Activated T-helper 1 cell treated with anti-CD3 and anti-CD28 coated beads, Interleukin-2, amount 50 U/mL, for 16 hours (primary cell): ENCODE data around the gene PALD1.
"Not testable (repeated sequence)": the region's sequence is repeated elsewhere in the genome, so short reads cannot be mapped to it uniquely, and the experiment has no call there.

ENCODE experiments used
- DNase-seq, 2 donors: peaks; one replicate each; pipeline ENCODE4 v3.0.0-alpha.2; 2020; ENCODE audit warnings: low read depth in 1 of 2, low spot score in 1 of 2

The PALD1 gene

GRCh38 chr10:70481831-70482530, 3.4 kb downstream of the PALD1 start:
- no peak for DNase-seq

- no peak for DNase-seq
These were observed 4.6 kb downstream of the PALD1 start for GRCh38 chr10:70482982-70483760.

GRCh38 chr10:70483872-70484271, 5.3 kb downstream of the PALD1 start:
- DNase-seq, result not testable (repeated sequence)

DNA sequence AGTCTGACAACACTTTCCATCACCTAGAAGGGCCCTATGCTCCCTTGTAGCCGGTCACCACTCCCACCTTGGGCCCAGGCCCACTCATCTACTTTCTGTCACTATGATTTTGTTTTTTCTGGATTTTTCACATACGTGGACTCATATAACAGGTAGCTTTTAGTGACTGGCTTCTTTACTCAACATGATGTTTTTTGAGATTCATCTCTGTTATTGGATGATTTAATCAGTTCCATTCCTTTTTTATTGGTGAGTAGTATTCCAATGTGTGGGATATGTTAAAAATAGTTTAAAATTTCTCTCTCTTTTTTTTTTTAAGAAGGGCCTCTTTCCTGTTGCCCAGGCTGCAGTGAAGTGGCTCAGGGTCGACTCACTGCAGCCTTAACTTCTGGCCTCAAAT, 9.3 kb downstream of the PALD1 start:
- no peak for DNase-seq

DNA sequence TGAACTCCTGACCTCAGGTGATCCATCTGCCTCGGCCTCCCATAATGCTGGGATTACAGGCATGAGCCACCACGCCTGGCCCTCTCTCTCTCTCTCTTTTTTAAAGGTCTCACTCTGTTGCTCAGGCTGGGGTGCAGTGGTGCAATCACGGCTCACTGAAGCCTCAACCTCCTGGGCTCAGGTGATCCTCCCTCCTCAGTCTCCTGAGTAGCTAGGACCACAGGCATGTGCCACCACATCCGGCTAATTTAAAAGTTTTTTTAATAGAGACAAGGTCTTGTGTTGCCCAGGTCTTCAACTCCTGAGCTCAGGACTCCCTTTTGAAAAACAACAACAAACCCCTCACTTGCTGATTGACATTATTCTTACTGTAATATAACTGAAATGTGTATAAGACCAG, 11.6 kb downstream of the PALD1 start:
- DNase-seq, result no peak

DNA sequence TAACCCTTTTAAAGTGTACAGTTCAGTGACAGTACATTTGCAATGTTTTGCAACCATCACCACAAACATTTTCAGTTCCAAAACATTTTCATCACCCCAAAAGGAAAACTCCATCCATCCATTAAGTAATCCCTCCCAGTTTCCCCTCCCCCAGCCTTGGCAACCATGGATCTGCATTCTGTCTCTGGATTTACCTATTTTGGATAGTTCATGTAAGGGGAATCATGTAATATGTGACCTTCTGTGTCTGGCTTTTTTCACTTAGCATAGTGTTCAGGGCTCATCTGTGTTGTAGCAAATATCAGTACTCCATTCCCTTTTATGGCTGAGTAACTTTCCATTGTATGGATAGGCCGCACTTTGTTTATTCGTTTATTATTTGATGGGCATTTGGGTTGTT, 13.0 kb downstream of the PALD1 start:
- DNase-seq, result no peak

- no peak for DNase-seq
These were observed 14.5 kb downstream of the PALD1 start for GRCh38 chr10:70492786-70493659.

DNA sequence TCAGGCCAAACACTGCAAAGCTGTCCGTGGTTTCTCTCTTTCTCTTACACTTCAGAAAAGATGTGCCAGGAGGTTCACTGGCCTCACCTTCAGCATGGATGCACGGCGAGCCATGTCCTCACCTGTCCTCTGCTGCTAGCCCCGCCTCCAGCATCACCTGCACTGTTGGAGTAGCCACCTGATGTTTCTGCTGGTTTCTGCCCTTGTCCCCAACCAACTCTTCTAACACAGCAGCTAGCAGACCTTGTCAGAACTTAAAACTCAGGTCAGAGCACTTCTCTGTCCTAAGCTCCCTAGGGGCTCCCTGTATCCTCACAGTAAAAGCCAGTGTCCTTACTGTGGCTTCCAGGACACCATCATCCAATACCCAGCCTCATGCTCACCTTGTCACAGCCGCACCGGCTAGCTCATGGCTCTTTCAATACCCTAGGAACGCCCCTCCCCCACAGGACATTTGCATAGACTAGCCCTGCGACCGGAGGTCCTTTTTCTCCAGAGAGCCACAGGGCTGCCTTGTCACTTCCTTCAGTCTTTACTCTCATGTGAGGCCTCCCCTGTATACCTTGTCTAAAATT, 15.2 kb downstream of the PALD1 start:
- no peak for DNase-seq

GRCh38 chr10:70494536-70494935, 16.0 kb downstream of the PALD1 start:
- no peak for DNase-seq

- DNase-seq, result no peak
These were observed 16.4 kb downstream of the PALD1 start for GRCh38 chr10:70494966-70495365.

DNA sequence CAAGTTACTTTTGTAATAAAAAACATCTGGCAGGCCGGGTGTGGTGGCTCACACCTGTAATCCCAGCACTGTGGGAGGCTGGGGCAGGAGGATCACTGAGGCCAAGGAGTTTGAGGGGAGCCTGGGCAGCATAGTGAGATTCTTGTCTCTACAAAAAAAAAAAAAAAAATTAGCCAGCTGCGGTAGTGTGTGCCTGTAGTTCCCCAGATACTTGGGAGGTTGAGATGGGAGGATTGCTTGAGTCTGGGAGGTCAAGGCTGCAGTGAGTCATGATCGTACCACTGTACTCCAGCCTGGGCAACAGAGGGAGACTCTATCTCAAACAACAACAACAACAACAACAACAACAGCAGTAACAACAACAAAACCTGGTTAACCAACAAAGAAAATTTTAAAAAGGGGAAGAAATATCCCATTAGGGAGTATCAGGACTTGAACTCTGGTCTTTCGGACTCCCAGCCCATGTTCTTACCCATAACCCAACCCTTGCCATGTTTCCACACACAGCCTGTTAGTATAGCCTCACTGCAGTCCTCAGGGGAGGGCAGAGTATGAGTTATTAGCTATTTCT, 17.2 kb downstream of the PALD1 start:
- DNase-seq, result no peak

DNA sequence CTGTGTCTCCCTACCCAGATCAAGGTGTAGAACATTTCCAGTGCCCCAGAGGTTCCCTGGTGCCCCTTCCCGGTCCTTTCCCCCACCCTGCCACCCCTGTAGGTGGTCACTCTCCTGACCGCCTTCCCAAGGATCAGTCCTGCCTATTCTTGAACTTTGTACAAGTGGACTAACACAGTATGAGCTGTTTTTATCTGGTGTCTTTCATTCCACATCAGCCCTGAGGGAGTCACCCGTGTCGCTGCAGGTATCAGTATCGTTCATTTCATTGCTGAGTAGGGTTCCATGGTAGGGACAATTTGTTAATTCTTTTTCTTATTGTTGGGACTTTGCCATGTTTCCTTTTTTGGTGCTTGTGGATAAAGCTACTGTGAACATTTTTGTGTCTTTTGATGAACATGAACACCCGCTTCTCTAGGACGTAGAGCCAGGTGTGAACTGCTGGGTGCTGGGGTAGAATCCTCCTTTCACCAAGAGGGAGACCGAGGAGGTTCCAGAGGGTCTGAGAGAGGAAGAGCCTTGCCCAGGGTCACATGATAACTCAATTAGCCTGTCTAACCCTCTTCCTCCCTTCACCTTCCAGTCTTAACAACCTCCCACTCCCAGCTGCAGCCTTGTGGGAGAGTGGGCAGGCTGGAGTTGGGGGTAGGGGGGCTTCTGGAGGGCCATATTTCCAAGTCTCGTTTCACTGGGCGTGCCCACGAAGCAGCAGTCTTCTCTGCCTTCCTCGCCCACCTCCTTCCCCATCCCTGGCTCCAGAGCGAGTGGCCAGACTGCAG, 18.0 kb downstream of the PALD1 start:
- no peak for DNase-seq

DNA sequence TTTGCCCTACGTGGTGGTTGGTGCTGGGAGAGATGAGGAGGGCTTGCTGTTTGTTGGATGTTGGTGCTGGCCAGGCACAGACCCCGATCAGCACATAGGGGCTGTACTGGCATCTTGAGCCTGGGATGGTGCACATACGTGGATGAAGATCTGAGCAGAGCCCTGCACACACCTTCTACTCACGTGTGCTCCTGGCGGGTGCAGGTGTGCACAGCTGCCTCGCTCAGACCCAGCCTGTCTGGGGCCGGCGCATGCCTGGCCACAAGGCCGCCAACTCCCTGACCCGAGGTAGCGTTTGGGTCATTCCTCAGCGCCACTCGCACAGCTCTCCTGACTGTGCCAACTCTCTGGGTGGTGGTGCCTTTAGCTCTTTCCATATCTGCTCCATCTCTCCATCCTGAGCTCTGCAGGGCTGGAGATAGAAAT, 18.6 kb downstream of the PALD1 start:
- DNase-seq, result no peak

- DNase-seq, result no peak
These were observed 20.6 kb downstream of the PALD1 start for GRCh38 chr10:70498970-70499835.

- DNase-seq, result no peak
These were observed 21.2 kb downstream of the PALD1 start for GRCh38 chr10:70499836-70500167.

DNA sequence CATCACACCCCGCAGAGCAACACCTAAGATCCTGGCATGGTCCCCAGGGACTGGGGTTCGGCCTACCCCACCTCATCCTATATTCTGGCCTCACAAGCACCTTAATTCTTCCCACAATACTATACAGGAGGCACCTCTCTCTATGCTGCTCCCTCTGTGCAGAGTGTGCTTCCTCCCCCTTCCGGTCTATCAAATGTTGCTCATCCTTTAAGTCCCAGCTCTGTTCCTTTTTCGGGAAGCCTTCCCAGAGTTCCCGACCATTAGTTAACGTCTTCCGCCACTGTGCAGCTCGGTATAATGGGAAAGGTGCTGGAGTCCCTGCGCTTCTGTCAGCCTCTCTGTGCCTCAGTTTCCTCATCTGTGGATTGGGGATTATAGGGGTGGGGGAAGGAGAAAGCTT, 21.8 kb downstream of the PALD1 start:
- no peak for DNase-seq

GRCh38 chr10:70500812-70501301, 22.3 kb downstream of the PALD1 start:
- DNase-seq, result no peak

GRCh38 chr10:70502406-70502805, 23.8 kb downstream of the PALD1 start:
- DNase-seq, result no peak

GRCh38 chr10:70503776-70504175, 25.2 kb downstream of the PALD1 start:
- DNase-seq, result no peak
